HCT116 (cell line): ENCODE measurements around the gene BCHE.

Experiments used
- CEBPB ChIP-seq: IDR thresholded peaks from 2 replicates; pipeline ENCODE4 v1.6.1; 2012; ENCODE audit warnings: low read depth
- CTCF ChIP-seq, 3 experiments: fragments of 200-600 bp in 1 of 3; sonication (generic) in 1 of 3; IDR thresholded peaks in 2 of 3; conservative IDR thresholded peaks in 1 of 3; 2 replicates each; pipeline ENCODE4 v1.5.1; 2012 to 2017; ENCODE audit warnings: low read depth in 2 of 3, low read length in 2 of 3, antibody characterized with exemption in 1 of 3, borderline replicate concordance in 1 of 3, control low read depth in 1 of 3, mild to moderate bottlenecking in 1 of 3, mixed read lengths in 1 of 3, mixed run types in 1 of 3, moderate library complexity in 1 of 3; ENCODE audit not compliant: insufficient read depth in 1 of 3
- EGR1 ChIP-seq: IDR thresholded peaks from 2 replicates; pipeline ENCODE4 v1.6.1; 2012; ENCODE audit warnings: low read depth
- EZH2 ChIP-seq: fragments of 200-600 bp; sonication (generic); IDR thresholded peaks from 2 replicates; pipeline ENCODE4 v1.6.1; 2017; ENCODE audit warnings: antibody characterized with exemption, mixed run types
- EZH2phosphoT487 ChIP-seq: fragments of 200-600 bp; IDR thresholded peaks from 2 replicates; pipeline ENCODE4 v1.6.1; 2018; ENCODE audit warnings: antibody characterized with exemption, borderline replicate concordance
- MAX ChIP-seq: IDR thresholded peaks from 2 replicates; pipeline ENCODE4 v1.6.1; 2012
- POLR2A ChIP-seq: IDR thresholded peaks from 2 replicates; pipeline ENCODE4 v1.7.0; 2011; ENCODE audit warnings: borderline replicate concordance; ENCODE audit not compliant: insufficient read depth, insufficient read length; ENCODE audit errors: extremely low read depth
- POLR2AphosphoS5 ChIP-seq: IDR thresholded peaks from 2 replicates; pipeline ENCODE4 v1.6.1; 2011; ENCODE audit warnings: mild to moderate bottlenecking, low read depth, low read length, moderate library complexity
- RAD21 ChIP-seq: IDR thresholded peaks from 2 replicates; pipeline ENCODE4 v1.6.1; 2012; ENCODE audit warnings: low read depth, mild to moderate bottlenecking
- REST ChIP-seq: IDR thresholded peaks from 2 replicates; pipeline ENCODE4 v1.6.1; 2012; ENCODE audit warnings: low read depth
- SP1 ChIP-seq: IDR thresholded peaks from 2 replicates; pipeline ENCODE4 v1.6.1; 2012; ENCODE audit warnings: low read depth
- SRF ChIP-seq: IDR thresholded peaks from 2 replicates; pipeline ENCODE4 v1.6.1; 2012; ENCODE audit warnings: low read depth
- YY1 ChIP-seq: IDR thresholded peaks from 2 replicates; pipeline ENCODE4 v1.6.1; 2011; ENCODE audit warnings: low read length, low read depth, moderate library complexity, mild to moderate bottlenecking; ENCODE audit not compliant: insufficient replicate concordance; ENCODE audit errors: extremely low read depth
- TF ChIP-seq, protein P1 (sequence below): IDR thresholded peaks from 2 replicates; pipeline ENCODE4 v1.6.1; 2011; ENCODE audit warnings: mild to moderate bottlenecking, low read length, moderate library complexity; ENCODE audit not compliant: insufficient replicate concordance; ENCODE audit errors: extremely low read depth

DNA sequence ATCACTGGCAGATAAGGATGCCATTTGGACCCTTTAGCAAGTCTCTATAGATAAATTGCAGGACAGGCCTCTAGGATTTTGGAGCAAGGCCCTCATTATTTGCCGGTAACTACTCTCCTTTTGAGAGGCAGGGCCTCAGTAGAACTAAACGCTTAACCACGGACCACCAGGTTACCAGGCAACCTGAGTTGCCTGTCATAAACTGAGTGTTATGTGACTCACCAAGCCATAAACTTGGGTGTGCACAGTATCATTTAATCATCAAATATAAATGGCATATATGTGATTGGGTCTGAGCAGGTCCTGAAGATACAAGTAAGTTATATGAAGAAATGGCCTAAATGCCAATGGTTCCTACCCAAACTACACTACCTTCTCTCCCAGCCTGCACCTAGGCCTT is 93.2 kb downstream of the BCHE start:
- TF ChIP-seq CTCF (IDR thresholded peaks at IDR 0.05 in 2 of 3, conservative IDR thresholded peaks at IDR 0.05 in 1 of 3; ENCODE audit: borderline replicate concordance in 1 of 3, insufficient read depth in 1 of 3, low read depth in 2 of 3, low read length in 2 of 3) = no peak
- no peak for TF ChIP-seq EGR1
- TF ChIP-seq SP1 = no peak
- TF ChIP-seq YY1 = no peak
- TF ChIP-seq, protein P1, sequence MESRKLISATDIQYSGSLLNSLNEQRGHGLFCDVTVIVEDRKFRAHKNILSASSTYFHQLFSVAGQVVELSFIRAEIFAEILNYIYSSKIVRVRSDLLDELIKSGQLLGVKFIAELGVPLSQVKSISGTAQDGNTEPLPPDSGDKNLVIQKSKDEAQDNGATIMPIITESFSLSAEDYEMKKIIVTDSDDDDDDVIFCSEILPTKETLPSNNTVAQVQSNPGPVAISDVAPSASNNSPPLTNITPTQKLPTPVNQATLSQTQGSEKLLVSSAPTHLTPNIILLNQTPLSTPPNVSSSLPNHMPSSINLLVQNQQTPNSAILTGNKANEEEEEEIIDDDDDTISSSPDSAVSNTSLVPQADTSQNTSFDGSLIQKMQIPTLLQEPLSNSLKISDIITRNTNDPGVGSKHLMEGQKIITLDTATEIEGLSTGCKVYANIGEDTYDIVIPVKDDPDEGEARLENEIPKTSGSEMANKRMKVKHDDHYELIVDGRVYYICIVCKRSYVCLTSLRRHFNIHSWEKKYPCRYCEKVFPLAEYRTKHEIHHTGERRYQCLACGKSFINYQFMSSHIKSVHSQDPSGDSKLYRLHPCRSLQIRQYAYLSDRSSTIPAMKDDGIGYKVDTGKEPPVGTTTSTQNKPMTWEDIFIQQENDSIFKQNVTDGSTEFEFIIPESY = no peak
- TF ChIP-seq EZH2phosphoT487 = no peak
- no peak for TF ChIP-seq REST
- no peak for TF ChIP-seq POLR2A
- no peak for TF ChIP-seq CEBPB
- TF ChIP-seq MAX = no peak
- TF ChIP-seq EZH2 = no peak
- no peak for TF ChIP-seq RAD21
- TF ChIP-seq SRF = no peak
- no peak for TF ChIP-seq POLR2AphosphoS5
